HepG2 (cell line): ENCODE data around the gene TOR1B. TPM values are rescaled to one million over a fixed set of nuclear protein-coding genes. Genes with fewer than 3 reads are reported as not detected.

ENCODE experiments used
- CBX5 ChIP-seq: sonication (generic); formaldehyde crosslinking; IDR thresholded peaks from 2 replicates; pipeline ENCODE4 v1.4.0; 2020; ENCODE audit warnings: missing genetic modification reagents, borderline replicate concordance
- HOXA5 ChIP-seq: sonication (generic); formaldehyde crosslinking; IDR thresholded peaks from 2 replicates; pipeline ENCODE4 v1.4.0; 2020; ENCODE audit warnings: missing genetic modification reagents
- IKZF4 ChIP-seq: sonication (generic); formaldehyde crosslinking; IDR thresholded peaks from 2 replicates; pipeline ENCODE4 v1.5.1; 2020; ENCODE audit warnings: borderline replicate concordance, mild to moderate bottlenecking, low read depth, missing genetic modification reagents; ENCODE audit errors: not compliant biosample characterization
- MEIS2 ChIP-seq: sonication (generic); formaldehyde crosslinking; IDR thresholded peaks from 2 replicates; pipeline ENCODE4 v1.9.0; 2021; ENCODE audit warnings: mild to moderate bottlenecking, missing genetic modification reagents
- SALL1 ChIP-seq: sonication (generic); formaldehyde crosslinking; IDR thresholded peaks from 2 replicates; pipeline ENCODE4 v1.8.0; 2022; ENCODE audit warnings: mild to moderate bottlenecking, missing genetic modification reagents
- YEATS4 ChIP-seq: sonication (generic); formaldehyde crosslinking; IDR thresholded peaks from 2 replicates; pipeline ENCODE4 v1.4.0; 2020; ENCODE audit warnings: missing genetic modification reagents, borderline replicate concordance
- YY1 ChIP-seq: IDR thresholded peaks from 2 replicates; pipeline ENCODE4 v1.6.1; 2011; ENCODE audit warnings: low read length, low read depth, moderate library complexity, mild to moderate bottlenecking; ENCODE audit not compliant: insufficient read depth, insufficient replicate concordance
- ZKSCAN8 ChIP-seq: IDR thresholded peaks from 2 replicates; pipeline ENCODE4 v1.6.1; 2016; ENCODE audit warnings: borderline replicate concordance, missing genetic modification reagents, missing compliant biosample characterization
- ZNF816 ChIP-seq: sonication (generic); formaldehyde crosslinking; IDR thresholded peaks from 2 replicates; pipeline ENCODE4 v1.8.0; 2022; ENCODE audit warnings: missing genetic modification reagents, mild to moderate bottlenecking, borderline replicate concordance
- polyA plus RNA-seq, 8 experiments: library from polyadenylated mRNA; depleted of rRNA in 3 of 8; stranded (reverse) in 7 of 8; unstranded in 1 of 8; fragments of >200 nt; fragmentation: Illumina TruSeq in 4 of 8; extraction: Trizol in 4 of 8; gene quantifications; 2 replicates each; pipeline versions ENCODE4 v1.2.1 to v1.2.3, GENCODE V29; 2011 to 2016; ENCODE audit warnings: low read depth in 4 of 8, missing spikeins in 1 of 8, mixed read lengths in 1 of 8; ENCODE audit not compliant: insufficient read depth in 1 of 8
- total RNA-seq, 5 experiments: library from RNA; depleted of rRNA; stranded (reverse); fragments of >200 nt; fragmentation: Illumina TruSeq; extraction: Trizol; gene quantifications; 2 replicates each; pipeline ENCODE4 v1.2.3, GENCODE V29; 2016; ENCODE audit warnings: low read depth in 1 of 5
- TF ChIP-seq, protein P1 (sequence below): sonication (generic); formaldehyde crosslinking; IDR thresholded peaks from one replicate; pipeline ENCODE4 v1.5.1; 2020; ENCODE audit warnings: mild to moderate bottlenecking, missing genetic modification reagents; ENCODE audit errors: not compliant biosample characterization
- TF ChIP-seq, protein P2 (sequence below): sonication (generic); formaldehyde crosslinking; IDR thresholded peaks from 2 replicates; pipeline ENCODE4 v1.8.1; 2023; ENCODE audit warnings: mild to moderate bottlenecking, inconsistent platforms, moderate library complexity, missing genetic modification reagents, borderline replicate concordance
- TF ChIP-seq, protein P3 (sequence below): IDR thresholded peaks from 2 replicates; pipeline ENCODE4 v1.6.1; 2016; ENCODE audit warnings: low read depth, missing genetic modification reagents, missing compliant biosample characterization

TOR1B gene
- total and polyA plus RNA-seq, 2 of the 13 experiments (the other 11 are each of a cell fraction or from before 2014, with no cell fraction given): 18.1 to 21.3 TPM

DNA sequence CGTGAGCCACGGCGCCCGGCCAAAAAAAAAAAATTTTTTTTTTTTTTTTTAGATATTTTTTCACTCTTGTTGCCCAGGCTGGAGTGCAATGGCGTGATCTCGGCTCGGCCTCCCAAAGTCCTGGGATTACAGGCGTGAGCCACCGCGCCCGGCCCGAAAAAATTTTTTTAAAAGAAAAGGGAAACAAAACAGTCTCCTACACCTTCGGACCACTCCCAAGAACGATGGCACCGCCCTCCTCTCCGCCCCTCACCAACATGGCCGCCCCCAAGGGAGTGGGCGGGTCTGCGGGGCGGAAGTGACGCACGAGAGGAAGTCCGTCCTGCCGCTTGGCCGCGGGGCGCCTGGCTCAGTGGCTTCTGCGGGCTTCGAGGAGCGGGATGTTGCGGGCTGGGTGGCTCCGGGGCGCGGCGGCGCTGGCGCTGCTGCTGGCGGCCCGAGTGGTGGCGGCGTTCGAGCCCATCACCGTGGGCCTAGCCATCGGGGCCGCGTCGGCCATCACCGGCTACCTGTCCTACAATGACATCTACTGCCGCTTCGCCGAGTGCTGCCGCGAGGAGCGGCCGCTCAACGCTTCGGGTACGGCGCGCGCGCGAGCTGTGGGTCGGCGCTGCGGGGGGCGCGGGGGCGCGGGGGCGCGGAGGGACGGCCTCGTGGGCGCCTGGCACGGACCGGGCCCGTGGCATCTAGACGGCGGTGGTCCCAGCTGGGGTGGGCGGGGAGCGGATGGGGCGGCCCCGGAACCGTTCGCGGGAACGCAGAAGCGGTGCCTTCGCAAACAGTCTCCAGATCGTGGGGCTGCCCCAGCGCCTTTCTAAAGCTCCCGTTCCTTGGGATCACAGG, at the start of gene TOR1B (continued):
- TF ChIP-seq, protein P1, sequence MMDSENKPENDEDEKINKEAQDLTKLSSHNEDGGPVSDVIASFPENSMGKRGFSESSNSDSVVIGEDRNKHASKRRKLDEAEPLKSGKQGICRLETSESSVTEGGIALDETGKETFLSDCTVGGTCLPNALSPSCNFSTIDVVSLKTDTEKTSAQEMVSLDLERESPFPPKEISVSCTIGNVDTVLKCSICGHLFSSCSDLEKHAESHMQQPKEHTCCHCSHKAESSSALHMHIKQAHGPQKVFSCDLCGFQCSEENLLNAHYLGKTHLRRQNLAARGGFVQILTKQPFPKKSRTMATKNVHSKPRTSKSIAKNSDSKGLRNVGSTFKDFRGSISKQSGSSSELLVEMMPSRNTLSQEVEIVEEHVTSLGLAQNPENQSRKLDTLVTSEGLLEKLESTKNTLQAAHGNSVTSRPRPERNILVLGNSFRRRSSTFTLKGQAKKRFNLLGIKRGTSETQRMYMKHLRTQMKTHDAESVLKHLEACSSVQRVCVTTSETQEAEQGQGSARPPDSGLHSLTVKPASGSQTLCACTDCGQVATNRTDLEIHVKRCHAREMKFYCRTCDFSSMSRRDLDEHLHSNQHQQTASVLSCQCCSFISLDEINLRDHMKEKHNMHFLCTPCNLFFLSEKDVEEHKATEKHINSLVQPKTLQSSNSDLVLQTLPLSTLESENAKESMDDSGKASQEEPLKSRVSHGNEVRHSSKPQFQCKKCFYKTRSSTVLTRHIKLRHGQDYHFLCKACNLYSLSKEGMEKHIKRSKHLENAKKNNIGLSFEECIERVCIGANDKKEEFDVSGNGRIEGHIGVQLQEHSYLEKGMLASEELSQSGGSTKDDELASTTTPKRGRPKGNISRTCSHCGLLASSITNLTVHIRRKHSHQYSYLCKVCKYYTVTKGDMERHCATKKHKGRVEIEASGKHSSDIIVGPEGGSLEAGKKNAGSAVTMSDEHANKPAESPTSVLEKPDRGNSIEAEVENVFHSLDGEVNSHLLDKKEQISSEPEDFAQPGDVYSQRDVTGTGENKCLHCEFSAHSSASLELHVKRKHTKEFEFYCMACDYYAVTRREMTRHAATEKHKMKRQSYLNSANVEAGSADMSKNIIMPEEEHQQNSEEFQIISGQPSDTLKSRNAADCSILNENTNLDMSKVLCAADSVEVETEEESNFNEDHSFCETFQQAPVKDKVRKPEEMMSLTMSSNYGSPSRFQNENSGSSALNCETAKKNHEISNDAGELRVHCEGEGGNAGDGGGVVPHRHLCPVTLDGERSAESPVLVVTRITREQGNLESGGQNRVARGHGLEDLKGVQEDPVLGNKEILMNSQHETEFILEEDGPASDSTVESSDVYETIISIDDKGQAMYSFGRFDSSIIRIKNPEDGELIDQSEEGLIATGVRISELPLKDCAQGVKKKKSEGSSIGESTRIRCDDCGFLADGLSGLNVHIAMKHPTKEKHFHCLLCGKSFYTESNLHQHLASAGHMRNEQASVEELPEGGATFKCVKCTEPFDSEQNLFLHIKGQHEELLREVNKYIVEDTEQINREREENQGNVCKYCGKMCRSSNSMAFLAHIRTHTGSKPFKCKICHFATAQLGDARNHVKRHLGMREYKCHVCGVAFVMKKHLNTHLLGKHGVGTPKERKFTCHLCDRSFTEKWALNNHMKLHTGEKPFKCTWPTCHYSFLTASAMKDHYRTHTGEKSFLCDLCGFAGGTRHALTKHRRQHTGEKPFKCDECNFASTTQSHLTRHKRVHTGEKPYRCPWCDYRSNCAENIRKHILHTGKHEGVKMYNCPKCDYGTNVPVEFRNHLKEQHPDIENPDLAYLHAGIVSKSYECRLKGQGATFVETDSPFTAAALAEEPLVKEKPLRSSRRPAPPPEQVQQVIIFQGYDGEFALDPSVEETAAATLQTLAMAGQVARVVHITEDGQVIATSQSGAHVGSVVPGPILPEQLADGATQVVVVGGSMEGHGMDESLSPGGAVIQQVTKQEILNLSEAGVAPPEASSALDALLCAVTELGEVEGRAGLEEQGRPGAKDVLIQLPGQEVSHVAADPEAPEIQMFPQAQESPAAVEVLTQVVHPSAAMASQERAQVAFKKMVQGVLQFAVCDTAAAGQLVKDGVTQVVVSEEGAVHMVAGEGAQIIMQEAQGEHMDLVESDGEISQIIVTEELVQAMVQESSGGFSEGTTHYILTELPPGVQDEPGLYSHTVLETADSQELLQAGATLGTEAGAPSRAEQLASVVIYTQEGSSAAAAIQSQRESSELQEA (CRISPR knock-in tag): peak; percentile 52
- TF ChIP-seq ZNF816 (CRISPR knock-in tag) (0 out of 2 replicates have a peak, but pooled peaks have one; percentile 37), CBX5 (CRISPR knock-in tag) (peak; percentile 36; the same call in 1 of the 2 replicates), YEATS4 (CRISPR knock-in tag) (peak; percentile 79; the same call in 1 of the 2 replicates), ZKSCAN8 (CRISPR knock-in tag) (0 out of 2 replicates have a peak, but pooled peaks have one; percentile 47), YY1 (peak; percentile 99), SALL1 (CRISPR knock-in tag) (peak; percentile 84), IKZF4 (CRISPR knock-in tag) (no peak), MEIS2 (peak; percentile 66; the same call in 1 of the 2 replicates), HOXA5 (CRISPR knock-in tag) (0 out of 2 replicates have a peak, but pooled peaks have one; percentile 48)
- TF ChIP-seq, protein P2, sequence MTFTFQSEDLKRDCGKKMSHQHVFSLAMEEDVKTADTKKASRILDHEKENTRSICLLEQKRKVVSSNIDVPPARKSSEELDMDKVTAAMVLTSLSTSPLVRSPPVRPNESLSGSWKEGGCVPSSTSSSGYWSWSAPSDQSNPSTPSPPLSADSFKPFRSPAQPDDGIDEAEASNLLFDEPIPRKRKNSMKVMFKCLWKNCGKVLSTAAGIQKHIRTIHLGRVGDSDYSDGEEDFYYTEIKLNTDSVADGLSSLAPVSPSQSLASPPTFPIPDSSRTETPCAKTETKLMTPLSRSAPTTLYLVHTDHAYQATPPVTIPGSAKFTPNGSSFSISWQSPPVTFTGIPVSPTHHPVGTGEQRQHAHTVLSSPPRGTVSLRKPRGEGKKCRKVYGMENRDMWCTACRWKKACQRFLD (CRISPR knock-in tag): 0 out of 2 replicates have a peak, but pooled peaks have one; percentile 43
- TF ChIP-seq, protein P3, sequence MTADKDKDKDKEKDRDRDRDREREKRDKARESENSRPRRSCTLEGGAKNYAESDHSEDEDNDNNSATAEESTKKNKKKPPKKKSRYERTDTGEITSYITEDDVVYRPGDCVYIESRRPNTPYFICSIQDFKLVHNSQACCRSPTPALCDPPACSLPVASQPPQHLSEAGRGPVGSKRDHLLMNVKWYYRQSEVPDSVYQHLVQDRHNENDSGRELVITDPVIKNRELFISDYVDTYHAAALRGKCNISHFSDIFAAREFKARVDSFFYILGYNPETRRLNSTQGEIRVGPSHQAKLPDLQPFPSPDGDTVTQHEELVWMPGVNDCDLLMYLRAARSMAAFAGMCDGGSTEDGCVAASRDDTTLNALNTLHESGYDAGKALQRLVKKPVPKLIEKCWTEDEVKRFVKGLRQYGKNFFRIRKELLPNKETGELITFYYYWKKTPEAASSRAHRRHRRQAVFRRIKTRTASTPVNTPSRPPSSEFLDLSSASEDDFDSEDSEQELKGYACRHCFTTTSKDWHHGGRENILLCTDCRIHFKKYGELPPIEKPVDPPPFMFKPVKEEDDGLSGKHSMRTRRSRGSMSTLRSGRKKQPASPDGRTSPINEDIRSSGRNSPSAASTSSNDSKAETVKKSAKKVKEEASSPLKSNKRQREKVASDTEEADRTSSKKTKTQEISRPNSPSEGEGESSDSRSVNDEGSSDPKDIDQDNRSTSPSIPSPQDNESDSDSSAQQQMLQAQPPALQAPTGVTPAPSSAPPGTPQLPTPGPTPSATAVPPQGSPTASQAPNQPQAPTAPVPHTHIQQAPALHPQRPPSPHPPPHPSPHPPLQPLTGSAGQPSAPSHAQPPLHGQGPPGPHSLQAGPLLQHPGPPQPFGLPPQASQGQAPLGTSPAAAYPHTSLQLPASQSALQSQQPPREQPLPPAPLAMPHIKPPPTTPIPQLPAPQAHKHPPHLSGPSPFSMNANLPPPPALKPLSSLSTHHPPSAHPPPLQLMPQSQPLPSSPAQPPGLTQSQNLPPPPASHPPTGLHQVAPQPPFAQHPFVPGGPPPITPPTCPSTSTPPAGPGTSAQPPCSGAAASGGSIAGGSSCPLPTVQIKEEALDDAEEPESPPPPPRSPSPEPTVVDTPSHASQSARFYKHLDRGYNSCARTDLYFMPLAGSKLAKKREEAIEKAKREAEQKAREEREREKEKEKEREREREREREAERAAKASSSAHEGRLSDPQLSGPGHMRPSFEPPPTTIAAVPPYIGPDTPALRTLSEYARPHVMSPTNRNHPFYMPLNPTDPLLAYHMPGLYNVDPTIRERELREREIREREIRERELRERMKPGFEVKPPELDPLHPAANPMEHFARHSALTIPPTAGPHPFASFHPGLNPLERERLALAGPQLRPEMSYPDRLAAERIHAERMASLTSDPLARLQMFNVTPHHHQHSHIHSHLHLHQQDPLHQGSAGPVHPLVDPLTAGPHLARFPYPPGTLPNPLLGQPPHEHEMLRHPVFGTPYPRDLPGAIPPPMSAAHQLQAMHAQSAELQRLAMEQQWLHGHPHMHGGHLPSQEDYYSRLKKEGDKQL: no peak
